NCI-H1048 (cell line): ENCODE measurements around the gene LDLRAD3.

Source experiments
- DNase-seq: peaks from one replicate; lab custom pipeline; 2025; lab: John Stamatoyannopoulos, UW

The LDLRAD3 gene

DNA sequence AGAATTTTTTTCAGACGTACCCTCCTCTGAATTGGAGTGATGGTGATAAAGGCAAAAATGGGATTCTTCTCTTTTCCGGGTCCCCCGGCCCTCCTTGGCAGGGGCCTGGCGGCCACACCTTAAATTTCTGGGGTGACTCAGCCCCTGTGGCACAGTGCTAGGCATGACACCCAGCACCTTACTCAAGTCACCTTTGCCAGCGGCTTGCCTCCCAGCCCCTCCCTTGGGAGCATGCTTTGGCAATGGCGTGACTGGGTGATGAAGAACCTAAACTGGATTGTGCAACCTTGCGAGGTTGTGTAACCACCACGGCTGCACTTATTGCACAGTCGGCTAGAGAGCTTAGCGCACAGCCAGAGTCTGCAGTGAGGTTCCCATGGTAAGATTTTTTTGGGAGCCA is 16.2 kb upstream of the LDLRAD3 start:
- DNase-seq = no peak

DNA sequence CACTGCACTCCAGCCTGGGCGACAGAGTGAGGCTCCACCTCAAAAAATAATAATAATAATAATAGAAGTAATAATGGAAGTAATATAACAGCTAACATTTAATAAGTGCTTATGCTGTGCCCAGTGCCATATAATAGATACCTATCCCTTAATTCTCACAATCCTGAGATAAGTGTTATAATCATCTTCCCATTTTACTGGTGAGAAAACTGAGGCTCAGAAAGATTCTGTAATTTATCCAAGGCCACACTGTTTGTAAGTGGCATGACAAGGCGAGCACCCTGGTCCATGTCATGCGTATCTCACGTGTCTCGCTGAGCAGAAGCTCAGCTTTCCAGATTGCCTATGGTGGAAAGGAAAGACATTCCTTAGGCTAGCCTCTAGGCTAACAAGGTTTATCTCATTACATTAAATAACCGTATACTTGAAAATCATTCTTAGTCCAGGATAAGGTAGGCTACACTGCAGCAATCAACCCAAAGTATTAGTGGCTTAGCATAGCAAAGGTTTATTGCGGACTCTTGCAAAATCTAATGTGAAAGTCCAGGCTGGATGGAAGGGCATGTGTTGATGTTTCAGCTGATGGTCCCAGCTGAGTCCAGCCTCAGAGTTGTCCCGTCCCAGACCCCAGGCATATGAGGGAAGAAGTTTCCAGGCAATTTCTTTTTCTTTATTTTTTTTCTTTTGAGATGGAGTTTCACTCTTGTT is 15.0 kb upstream of the LDLRAD3 start:
- DNase-seq = no peak

DNA sequence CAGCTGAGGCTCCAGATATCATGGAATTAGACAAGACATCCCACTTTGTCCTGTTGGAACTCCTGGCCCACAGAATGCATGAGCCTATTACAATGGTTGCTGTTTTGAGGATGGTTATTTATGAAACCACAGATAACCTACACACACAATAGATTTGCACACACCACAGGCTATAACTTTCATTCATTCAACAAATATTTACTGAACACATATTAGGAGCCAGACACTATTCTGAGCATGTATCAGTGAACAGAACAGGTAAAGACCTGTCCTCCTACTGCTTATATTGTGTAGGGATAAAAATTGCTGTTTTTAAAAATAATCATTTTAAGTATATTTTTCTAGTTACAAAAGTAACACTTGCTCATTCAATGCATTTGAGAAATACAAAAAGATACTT is 13.4 kb upstream of the LDLRAD3 start:
- DNase-seq = no peak

- no peak for DNase-seq
Measured at GRCh38 chr11:35932121-35932520, 11.7 kb upstream of the LDLRAD3 start.

- no peak for DNase-seq
Measured at GRCh38 chr11:35932681-35933319, 11.1 kb upstream of the LDLRAD3 start.

GRCh38 chr11:35933320-35933871 is 10.5 kb upstream of the LDLRAD3 start:
- DNase-seq = no peak

DNA sequence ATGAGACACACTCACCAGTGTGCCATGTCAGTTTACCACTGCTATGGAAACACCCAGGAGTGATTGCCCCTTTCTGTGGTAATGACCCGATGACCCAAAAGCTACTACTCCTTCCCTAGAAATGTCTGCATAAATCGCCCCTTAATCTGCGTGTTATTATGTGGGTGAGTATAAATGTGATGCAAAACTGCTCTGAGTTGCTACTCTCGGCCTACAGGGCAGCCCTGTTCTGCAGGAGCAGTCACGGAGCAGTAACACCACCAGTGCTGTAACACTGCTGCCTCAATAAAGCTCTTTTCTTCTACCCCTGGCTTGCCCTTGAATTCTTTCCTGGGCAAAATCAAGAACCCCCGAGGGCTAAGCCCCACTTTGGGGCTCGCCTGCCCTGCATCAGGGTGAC is 9.6 kb upstream of the LDLRAD3 start:
- DNase-seq = no peak

- DNase-seq = no peak
Measured at GRCh38 chr11:35934981-35935380, 8.9 kb upstream of the LDLRAD3 start.

DNA sequence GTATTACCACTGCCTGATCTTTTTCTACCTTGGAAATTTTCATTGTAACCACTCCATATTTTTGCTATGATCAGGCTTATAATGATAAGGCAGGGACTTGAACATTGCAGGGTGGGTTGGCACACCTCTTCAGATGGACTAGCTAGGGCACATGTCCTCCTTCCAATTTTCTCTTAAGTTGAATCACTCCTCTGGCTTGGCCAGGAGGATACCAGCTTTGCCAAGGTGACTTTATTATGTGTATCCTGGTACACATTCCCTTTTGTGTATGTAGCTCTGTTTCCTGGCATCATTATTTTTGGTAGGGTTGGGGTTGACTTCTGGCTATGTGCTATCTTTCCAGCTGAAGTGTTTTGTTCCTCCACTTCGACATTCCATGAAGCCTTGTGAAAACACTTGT is 8.5 kb upstream of the LDLRAD3 start:
- DNase-seq = no peak

DNA sequence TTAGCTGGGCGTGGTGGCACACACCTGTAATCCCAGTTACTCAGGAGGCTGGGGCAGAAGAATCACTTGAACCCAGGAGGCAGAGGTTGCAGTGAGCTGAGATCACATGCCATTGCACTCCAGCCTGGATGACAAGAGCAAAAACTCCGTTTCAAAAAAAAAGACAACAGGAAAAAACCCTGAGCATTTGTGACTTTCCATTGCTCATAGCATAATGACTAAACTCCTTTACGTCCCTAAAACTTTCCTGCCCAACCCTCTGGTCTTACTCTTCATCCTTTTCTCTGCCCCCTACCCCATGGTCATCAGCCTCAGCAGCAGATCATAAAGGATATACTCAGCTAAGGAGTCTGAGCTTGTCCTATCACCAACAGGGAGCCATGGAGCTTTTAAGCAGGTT is 6.8 kb upstream of the LDLRAD3 start:
- DNase-seq = no peak

DNA sequence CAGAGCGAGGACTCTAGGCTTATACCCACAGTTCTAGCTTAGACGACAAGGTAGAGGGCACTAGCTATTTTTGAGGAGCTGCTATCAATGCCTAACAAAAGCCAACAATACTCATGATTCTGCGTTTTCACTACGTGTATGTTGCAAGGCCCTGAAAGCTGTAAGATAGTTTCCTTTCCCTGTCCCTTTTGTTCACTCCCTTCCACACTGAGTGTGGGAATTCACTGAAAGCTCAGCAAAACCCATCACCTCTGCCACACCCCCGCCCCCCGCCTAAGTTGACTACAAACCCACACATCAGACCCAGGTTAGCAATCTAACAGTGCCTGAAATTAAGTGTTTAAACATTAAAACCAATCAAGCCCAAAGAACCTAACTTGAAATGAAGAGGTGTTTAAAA is 6.2 kb upstream of the LDLRAD3 start:
- no peak for DNase-seq

DNA sequence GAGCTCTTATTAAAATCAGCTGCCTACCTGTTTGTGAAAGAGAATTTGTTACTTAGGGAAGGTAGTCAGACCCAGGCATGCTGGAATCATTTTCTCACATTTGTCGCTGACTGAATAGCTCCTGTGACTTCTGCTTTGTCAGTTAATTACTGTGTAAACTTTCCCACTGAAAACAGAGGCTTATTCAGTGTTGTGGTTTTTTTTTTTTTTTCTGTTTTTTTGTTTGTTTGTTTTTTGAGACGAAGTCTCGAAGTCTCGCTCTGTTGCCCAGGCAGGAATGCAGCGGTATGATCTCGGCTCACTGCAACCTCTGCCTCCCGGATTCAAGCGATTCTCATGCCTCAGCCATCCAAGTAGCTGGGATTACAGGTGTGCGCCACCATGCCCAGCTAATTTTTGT is 5.6 kb upstream of the LDLRAD3 start:
- no peak for DNase-seq

GRCh38 chr11:35943309-35943708 is 553 bp upstream of the LDLRAD3 start:
- DNase-seq = no peak

- DNase-seq = no peak
Measured at GRCh38 chr11:35944503-35945136, 758 bp downstream of the LDLRAD3 start.

GRCh38 chr11:35945137-35945518 is 1.3 kb downstream of the LDLRAD3 start:
- no peak for DNase-seq

- DNase-seq = no peak
Measured at GRCh38 chr11:35946766-35947165, 2.9 kb downstream of the LDLRAD3 start.

GRCh38 chr11:35947437-35947836 is 3.6 kb downstream of the LDLRAD3 start:
- no peak for DNase-seq

- no peak for DNase-seq
Measured at GRCh38 chr11:35949242-35949641, 5.4 kb downstream of the LDLRAD3 start.

DNA sequence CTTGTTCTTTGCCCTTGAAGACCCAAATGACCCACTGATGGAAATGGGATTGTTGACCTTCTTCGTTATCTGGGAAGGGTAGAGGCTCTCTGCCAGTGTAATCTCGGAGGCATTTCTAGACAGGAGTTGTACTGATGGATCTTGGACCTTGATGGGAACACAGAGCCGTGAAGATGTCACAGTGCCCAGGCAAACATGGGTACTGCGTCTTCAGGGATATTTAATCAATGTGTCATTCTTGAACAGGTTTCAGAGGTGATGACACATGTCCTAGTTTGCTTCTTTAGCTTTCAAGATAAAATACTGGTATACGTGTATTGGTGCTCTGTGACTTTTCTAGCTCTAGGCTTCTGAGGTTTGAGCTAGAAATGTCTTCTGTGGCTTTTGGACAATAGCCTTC is 6.2 kb downstream of the LDLRAD3 start:
- no peak for DNase-seq

GRCh38 chr11:35951680-35952079 is 7.8 kb downstream of the LDLRAD3 start:
- DNase-seq = no peak

DNA sequence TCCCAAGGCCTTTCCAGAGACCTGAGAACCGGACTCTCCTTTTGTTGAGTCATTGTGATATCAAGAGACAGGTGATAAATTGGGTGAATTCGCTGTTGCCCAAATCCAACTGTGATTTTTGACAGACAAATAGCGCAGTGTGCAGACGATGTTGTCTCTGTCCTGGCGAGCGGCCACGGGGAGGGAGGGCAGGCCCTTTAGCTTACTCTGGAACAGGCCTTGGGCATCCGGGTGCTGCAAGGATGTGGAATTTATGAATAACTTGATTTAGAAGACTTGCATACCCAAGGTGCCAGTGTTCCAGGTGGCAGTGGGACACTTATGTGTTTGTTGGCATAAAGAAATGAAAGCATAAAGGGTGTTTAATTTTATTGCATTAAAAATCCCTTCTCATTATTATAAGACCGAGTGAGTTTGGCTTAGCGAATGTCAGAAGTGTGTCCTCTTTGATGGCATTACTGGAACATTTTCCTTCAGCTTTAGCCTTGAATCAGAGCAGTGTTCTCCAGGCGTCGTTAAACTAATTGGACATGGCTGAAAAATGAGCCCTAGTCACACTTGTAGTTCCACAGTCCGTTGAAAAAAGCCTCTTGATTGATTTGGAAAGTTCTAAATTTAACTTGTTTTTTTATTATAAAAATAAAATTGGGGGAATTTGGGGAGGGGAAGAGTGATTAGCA is 9.4 kb downstream of the LDLRAD3 start:
- no peak for DNase-seq

DNA sequence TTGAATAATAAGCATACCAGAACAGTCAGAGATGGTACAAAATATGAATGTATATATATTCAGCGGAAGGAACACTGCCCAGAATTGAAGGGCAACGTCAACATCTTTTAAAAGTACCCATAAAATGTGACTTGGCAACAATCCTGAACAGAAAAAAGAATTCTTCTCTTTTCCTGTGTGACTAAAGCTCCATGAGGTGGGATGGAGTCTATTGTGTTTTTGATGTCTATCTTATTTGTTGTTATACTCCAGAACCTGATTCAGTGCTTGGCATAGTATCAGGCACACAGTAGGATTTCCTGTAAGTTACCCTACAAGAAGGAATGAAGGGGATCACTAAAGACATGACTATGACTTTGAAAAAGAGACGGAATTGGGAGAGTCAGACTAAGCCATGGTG is 10.3 kb downstream of the LDLRAD3 start:
- DNase-seq = no peak

- no peak for DNase-seq
Measured at GRCh38 chr11:35955636-35956035, 11.8 kb downstream of the LDLRAD3 start.
